Measurements from ENCODE around the gene CPN2.

The CPN2 gene

GRCh38 chr3:194351952-194352536 is 916 bp upstream of the CPN2 start:
- no peak for DNase-seq (ENCODE audit: low read depth)

- no peak for DNase-seq (ENCODE audit: low read depth)
Measured at GRCh38 chr3:194350726-194351071, 429 bp downstream of the CPN2 start.

GRCh38 chr3:194348354-194348753 is 2.8 kb downstream of the CPN2 start:
- no peak for DNase-seq (ENCODE audit: low read depth)

- DNase-seq (ENCODE audit: low read depth), result no peak
Measured at GRCh38 chr3:194346621-194347020, 4.5 kb downstream of the CPN2 start.

- no peak for DNase-seq (ENCODE audit: low read depth)
Measured at GRCh38 chr3:194346035-194346434, 5.1 kb downstream of the CPN2 start.

- DNase-seq (ENCODE audit: low read depth), result no peak
Measured at GRCh38 chr3:194344012-194344411, 7.1 kb downstream of the CPN2 start.

GRCh38 chr3:194343561-194343893 is 7.6 kb downstream of the CPN2 start:
- DNase-seq (ENCODE audit: low read depth), result no peak

- no peak for DNase-seq (ENCODE audit: low read depth)
Measured at GRCh38 chr3:194342861-194343560, 8.1 kb downstream of the CPN2 start.

GRCh38 chr3:194340757-194341400 is 10.2 kb downstream of the CPN2 start:
- DNase-seq (ENCODE audit: low read depth), result no peak

- DNase-seq (ENCODE audit: low read depth), result no peak
Measured at GRCh38 chr3:194339840-194340239, 11.3 kb downstream of the CPN2 start.

GRCh38 chr3:194339356-194339755 is 11.8 kb downstream of the CPN2 start:
- no peak for DNase-seq (ENCODE audit: low read depth)

- no peak for DNase-seq (ENCODE audit: low read depth)
Measured at GRCh38 chr3:194337965-194338753, 13.0 kb downstream of the CPN2 start.

- no peak for DNase-seq (ENCODE audit: low read depth)
Measured at GRCh38 chr3:194336601-194337355, 14.3 kb downstream of the CPN2 start.

- DNase-seq (ENCODE audit: low read depth), result no peak
Measured at GRCh38 chr3:194333981-194334320, 17.2 kb downstream of the CPN2 start.

GRCh38 chr3:194333212-194333980 is 17.7 kb downstream of the CPN2 start:
- no peak for DNase-seq (ENCODE audit: low read depth)

- no peak for DNase-seq (ENCODE audit: low read depth)
Measured at GRCh38 chr3:194332858-194333211, 18.3 kb downstream of the CPN2 start.

GRCh38 chr3:194330579-194330978 is 20.5 kb downstream of the CPN2 start:
- no peak for DNase-seq (ENCODE audit: low read depth)

GRCh38 chr3:194330160-194330559 is 21.0 kb downstream of the CPN2 start:
- no peak for DNase-seq (ENCODE audit: low read depth)

GRCh38 chr3:194329583-194329965 is 21.6 kb downstream of the CPN2 start:
- DNase-seq (ENCODE audit: low read depth), result no peak

- no peak for DNase-seq (ENCODE audit: low read depth)
Measured at GRCh38 chr3:194328942-194329582, 22.1 kb downstream of the CPN2 start.

GRCh38 chr3:194328053-194328657 is 23.0 kb downstream of the CPN2 start:
- no peak for DNase-seq (ENCODE audit: low read depth)

All from HS-5 (cell line).